COLO668 (cell line): ENCODE measurements around the gene OR2AG2.

Experiments used
- DNase-seq: peaks from one replicate; lab custom pipeline; 2025; ENCODE audit not compliant: unreplicated experiment; lab: John Stamatoyannopoulos, UW

The OR2AG2 gene

GRCh38 chr11:6742260-6742659 is 29.5 kb downstream of the OR2AG2 start:
- DNase-seq: no peak

- no peak for DNase-seq
Observed at GRCh38 chr11:6738590-6738989, 33.2 kb downstream of the OR2AG2 start.

- DNase-seq: peak; percentile 34
Observed at GRCh38 chr11:6737872-6738466, 33.8 kb downstream of the OR2AG2 start.

- no peak for DNase-seq
Observed at GRCh38 chr11:6736495-6737121, 35.2 kb downstream of the OR2AG2 start.

GRCh38 chr11:6735306-6735705 is 36.5 kb downstream of the OR2AG2 start:
- DNase-seq: no peak

- DNase-seq: no peak
Observed at GRCh38 chr11:6734616-6735015, 37.2 kb downstream of the OR2AG2 start.

- no peak for DNase-seq
Observed at GRCh38 chr11:6733326-6734275, 38.2 kb downstream of the OR2AG2 start.

- no peak for DNase-seq
Observed at GRCh38 chr11:6727971-6728760, 43.6 kb downstream of the OR2AG2 start.

GRCh38 chr11:6725386-6725896 is 46.3 kb downstream of the OR2AG2 start:
- DNase-seq: no peak

GRCh38 chr11:6724013-6724412 is 47.8 kb downstream of the OR2AG2 start:
- no peak for DNase-seq

- no peak for DNase-seq
Observed at GRCh38 chr11:6721343-6721742, 50.4 kb downstream of the OR2AG2 start.

GRCh38 chr11:6719576-6719975 is 52.2 kb downstream of the OR2AG2 start:
- no peak for DNase-seq

GRCh38 chr11:6717426-6717825 is 54.4 kb downstream of the OR2AG2 start:
- DNase-seq: no peak
